Jurkat, Clone E6-1 (cell line): ENCODE results near the gene KISS1. TPM values are rescaled to one million over a fixed set of nuclear protein-coding genes. Genes with fewer than 3 reads are reported as not detected.
"Not testable (repeated sequence)": the region's sequence is repeated elsewhere in the genome, so short reads cannot be mapped to it uniquely, and the experiment has no call there.

Experiments
- DNase-seq: peaks from one replicate; pipeline ENCODE4 v3.0.0-alpha.2; 2011; ENCODE audit warnings: low read depth, low spot score
- H3K4me3 ChIP-seq: 2 replicates; pipeline ENCODE4 v1.5.1; 2011; ENCODE audit warnings: mild to moderate bottlenecking, low read length, control low read depth, moderate library complexity
- polyA plus RNA-seq: library from polyadenylated mRNA; unstranded; fragments of >200 nt; gene quantifications from one replicate; pipeline ENCODE4 v1.2.1, GENCODE V29; 2012; ENCODE audit warnings: missing spikeins; ENCODE audit not compliant: insufficient read length, insufficient read depth

KISS1 gene, protein sequence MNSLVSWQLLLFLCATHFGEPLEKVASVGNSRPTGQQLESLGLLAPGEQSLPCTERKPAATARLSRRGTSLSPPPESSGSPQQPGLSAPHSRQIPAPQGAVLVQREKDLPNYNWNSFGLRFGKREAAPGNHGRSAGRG
- not detected for polyA plus RNA-seq

GRCh38 chr1:204196068-204196795 is at the start of gene KISS1:
TSS of gene KISS1 (minus strand) at chr1:204196491. CDS start at chr1:204192876, 3,615 bp downstream.
- DNase-seq = no peak
- H3K4me3 ChIP-seq = no peak within 1 kb of the TSS

- no peak for DNase-seq
- no peak overlapping the region for H3K4me3 ChIP-seq
Measured at GRCh38 chr1:204242920-204243319, 46.6 kb upstream of the KISS1 start.

DNA sequence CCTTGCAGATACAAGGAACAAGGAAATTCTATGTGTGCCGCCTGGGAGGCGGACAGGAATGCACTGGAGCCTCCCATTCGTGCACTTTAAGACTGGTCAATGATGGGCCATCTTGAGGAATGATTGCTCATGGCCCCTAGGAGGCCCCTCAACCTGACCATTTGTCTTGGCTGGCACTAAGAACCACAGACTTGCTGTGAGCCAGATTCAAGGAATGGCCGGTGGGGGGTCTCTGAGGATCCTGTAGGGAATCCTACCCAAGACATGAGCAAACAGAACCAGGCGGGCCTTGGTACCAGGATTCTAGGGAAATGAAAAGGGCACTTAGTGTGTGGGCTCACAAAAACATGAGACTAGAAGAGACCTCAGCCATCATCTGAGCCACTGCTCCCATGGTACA is 45.6 kb upstream of the KISS1 start:
- no peak for DNase-seq
- no peak overlapping the region for H3K4me3 ChIP-seq

DNA sequence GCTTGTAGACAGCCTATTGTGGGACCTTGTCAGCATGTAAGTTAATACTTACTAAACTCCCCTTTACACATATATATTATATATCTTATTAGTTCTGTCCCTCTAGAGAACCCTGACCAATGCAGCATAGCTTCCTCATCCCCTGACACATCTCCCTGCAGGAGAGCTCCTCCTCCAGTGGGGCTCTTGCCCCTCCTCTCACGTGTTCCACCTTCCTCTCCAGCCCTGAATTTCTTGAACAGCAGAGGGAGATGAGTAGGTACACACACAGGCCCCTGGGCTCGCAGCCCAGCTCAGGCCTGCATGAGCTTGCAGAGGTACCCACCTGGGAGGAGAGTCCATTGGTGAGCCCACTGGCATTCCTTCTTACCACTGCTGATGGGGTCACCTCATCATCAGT is 44.8 kb upstream of the KISS1 start:
- peak; percentile 28 for DNase-seq
- H3K4me3 ChIP-seq = no peak overlapping the region

DNA sequence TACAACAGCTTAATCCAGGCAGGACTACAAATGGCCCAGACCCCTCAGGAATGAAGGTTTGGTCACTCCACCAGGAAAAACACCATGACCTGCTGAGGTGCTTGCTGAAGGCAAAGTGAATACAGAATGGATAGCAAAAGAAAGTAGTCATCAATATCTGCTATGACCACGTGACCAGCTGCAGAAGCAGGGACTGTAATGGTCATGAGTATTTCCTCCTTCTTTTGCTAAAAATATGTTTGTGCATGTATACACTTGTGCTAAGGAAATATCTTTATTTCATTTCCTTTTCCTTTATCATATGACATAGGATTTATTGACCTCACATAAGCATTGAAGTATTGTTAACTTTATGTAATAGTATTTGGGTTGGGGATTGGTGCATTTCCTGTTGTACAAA is 43.9 kb upstream of the KISS1 start:
- no peak for DNase-seq
- H3K4me3 ChIP-seq = no peak overlapping the region

GRCh38 chr1:204239401-204239800 is 43.1 kb upstream of the KISS1 start:
- DNase-seq, H3K4me3 ChIP-seq: not testable (repeated sequence)

- not testable (repeated sequence) for DNase-seq, H3K4me3 ChIP-seq
Measured at GRCh38 chr1:204238520-204238919, 42.2 kb upstream of the KISS1 start.

GRCh38 chr1:204237515-204237914 is 41.2 kb upstream of the KISS1 start:
- not testable (repeated sequence) for H3K4me3 ChIP-seq, DNase-seq

- no peak for DNase-seq
- no peak overlapping the region for H3K4me3 ChIP-seq
Measured at GRCh38 chr1:204232526-204232925, 36.2 kb upstream of the KISS1 start.

GRCh38 chr1:204230211-204230610 is 33.9 kb upstream of the KISS1 start:
- DNase-seq = no peak
- H3K4me3 ChIP-seq = no peak overlapping the region

- no peak overlapping the region for H3K4me3 ChIP-seq
- no peak for DNase-seq
Measured at GRCh38 chr1:204228896-204229295, 32.6 kb upstream of the KISS1 start.

DNA sequence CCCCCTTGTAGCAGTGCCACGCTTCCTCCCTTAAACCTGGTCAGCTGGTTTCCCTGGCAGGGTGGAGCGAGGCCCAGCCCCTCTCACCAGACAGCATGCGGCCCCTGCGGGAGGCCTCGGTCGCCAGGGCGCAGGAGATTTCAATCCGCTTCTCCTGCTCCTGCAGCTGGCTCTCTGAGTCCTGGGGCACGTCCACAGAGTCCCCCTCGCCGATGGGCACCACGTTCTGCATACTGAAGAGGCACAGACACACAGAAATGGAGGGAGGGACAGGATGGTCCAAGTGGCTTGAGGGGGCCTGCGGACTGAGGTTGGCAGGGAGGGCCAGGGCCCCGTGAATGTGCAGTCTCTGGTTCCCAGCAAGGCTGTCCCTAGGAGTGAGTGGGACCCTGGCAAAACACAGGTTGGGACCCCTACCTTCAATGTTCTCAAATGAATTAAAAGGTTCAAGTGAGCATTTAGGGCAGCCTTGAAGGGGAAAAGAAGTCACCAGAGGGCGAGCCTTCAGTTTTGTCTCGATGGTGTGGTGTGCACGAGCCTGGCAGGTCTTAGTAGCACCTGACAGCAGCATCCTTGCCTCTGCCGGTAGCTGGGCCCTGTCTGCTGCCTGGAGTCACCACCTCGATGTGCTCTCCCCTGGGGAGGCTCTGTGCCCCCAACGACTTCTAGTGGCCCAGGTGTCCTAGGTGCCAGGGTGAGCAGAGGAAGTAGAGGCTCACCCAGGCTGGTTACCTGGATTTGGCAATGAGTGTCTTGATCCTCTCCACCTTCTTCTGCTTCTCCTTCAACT is 31.9 kb upstream of the KISS1 start:
- DNase-seq = no peak
- H3K4me3 ChIP-seq = no peak overlapping the region

- no peak for DNase-seq
Measured at GRCh38 chr1:204227351-204227750, 31.1 kb upstream of the KISS1 start.

GRCh38 chr1:204225841-204226735 is 29.8 kb upstream of the KISS1 start:
- no peak for DNase-seq
- H3K4me3 ChIP-seq = no peak overlapping the region

More at GRCh38 chr1:204227351-204227750, 31.1 kb upstream of the KISS1 start:
- H3K4me3 ChIP-seq = no peak overlapping the region

DNA sequence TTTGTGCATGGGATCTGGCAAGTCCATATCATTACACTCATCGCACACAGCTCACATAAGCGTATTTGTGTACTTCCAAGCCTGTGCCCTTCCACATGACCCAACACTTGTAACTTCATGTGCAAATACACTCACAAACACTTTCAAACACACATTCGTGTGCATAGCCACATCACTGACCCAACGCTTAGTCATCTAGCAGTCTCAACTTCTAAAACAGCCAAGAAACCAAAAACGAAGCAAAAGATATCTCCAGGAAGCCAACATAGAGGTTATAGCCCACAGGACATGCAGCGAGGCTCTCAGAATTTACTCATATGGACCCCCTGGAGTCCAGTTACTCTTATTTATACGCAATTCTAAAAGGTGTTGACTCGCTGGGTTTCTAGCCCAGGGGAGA is 28.4 kb upstream of the KISS1 start:
- no peak for DNase-seq
- no peak overlapping the region for H3K4me3 ChIP-seq

DNA sequence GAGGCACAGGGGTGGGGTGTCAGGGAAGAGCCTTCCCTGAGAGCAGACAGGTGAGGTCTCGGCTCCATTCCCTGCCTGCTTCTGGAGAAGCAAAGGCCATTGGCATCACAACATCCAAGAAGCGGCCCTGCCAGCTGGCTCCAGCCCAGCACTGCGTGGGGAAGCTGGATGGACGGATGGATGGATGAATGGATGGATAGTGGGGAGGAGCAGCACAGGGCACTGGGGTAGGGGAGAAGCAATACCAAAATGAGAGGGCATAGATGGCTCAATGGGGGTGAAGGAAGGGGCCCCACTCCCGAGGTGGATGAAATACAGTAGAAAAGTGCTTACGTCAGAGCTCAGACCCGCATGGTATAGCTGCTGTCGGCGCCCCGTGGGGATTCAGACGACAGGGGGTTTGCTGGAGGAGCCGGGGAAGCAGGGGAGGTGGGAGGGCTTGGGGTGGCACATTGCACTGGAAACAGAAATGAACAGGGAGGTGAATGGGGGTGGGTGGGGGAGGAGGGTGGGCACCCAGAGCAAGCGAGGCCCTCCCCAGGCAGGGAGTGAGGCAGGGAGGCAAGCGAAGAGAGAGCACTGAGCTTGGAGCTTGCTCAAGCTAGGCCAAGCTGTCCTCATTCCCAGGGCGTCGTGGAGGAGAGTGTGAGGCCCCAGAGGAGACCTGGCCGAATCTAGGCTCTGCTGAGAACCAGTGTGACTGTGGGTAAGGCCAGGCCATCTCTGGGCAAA is 27.0 kb upstream of the KISS1 start:
- H3K4me3 ChIP-seq = no peak overlapping the region
- DNase-seq = no peak

GRCh38 chr1:204222764-204223055 is 26.4 kb upstream of the KISS1 start:
- no peak for DNase-seq
- no peak overlapping the region for H3K4me3 ChIP-seq

- DNase-seq = no peak
- no peak overlapping the region for H3K4me3 ChIP-seq
Measured at GRCh38 chr1:204222006-204222763, 25.9 kb upstream of the KISS1 start.
